ENCODE data around the gene METTL3.

The METTL3 gene

GRCh38 chr14:21509432-21510143, 1.6 kb downstream of the METTL3 start:
- TF ChIP-seq ZFX (IDR thresholded peaks at IDR 0.05; ENCODE audit: borderline replicate concordance) = no peak
- no peak for TF ChIP-seq CTCF (IDR thresholded peaks at IDR 0.05)

GRCh38 chr14:21506557-21506956, 4.6 kb downstream of the METTL3 start:
- TF ChIP-seq CTCF (IDR thresholded peaks at IDR 0.05) = no peak
- TF ChIP-seq ZFX (IDR thresholded peaks at IDR 0.05; ENCODE audit: borderline replicate concordance) = no peak
- H3K27ac ChIP-seq = no peak overlapping the region

More at GRCh38 chr14:21509432-21510143, 1.6 kb downstream of the METTL3 start:
- H3K27ac ChIP-seq = no peak overlapping the region

GRCh38 chr14:21505012-21505553, 6.1 kb downstream of the METTL3 start:
- TF ChIP-seq ZFX (IDR thresholded peaks at IDR 0.05; ENCODE audit: borderline replicate concordance) (no peak), CTCF (IDR thresholded peaks at IDR 0.05) (no peak)
- H3K27ac ChIP-seq = no peak overlapping the region

GRCh38 chr14:21503376-21503775, 7.8 kb downstream of the METTL3 start:
- H3K27ac ChIP-seq = no peak overlapping the region
- no peak for TF ChIP-seq ZFX (IDR thresholded peaks at IDR 0.05; ENCODE audit: borderline replicate concordance)
- no peak for TF ChIP-seq CTCF (IDR thresholded peaks at IDR 0.05)

- H3K27ac ChIP-seq = no peak overlapping the region
- TF ChIP-seq ZFX (IDR thresholded peaks at IDR 0.05; ENCODE audit: borderline replicate concordance) = no peak
- TF ChIP-seq CTCF (IDR thresholded peaks at IDR 0.05) = no peak
Observed at GRCh38 chr14:21501568-21501967, 9.6 kb downstream of the METTL3 start.

- no peak overlapping the region; the same call in 1 of the 2 replicates for H3K27ac ChIP-seq
- TF ChIP-seq ZFX (IDR thresholded peaks at IDR 0.05; ENCODE audit: borderline replicate concordance) = no peak
- TF ChIP-seq CTCF (IDR thresholded peaks at IDR 0.05) = peak; percentile 65
Observed at GRCh38 chr14:21498540-21499526, 12.3 kb downstream of the METTL3 start.

Data from 22Rv1 (cell line).